Naive thymus-derived CD4-positive, alpha-beta T cell (primary cell): Measurements from ENCODE around the gene EYS. TPM values are rescaled to one million over a fixed set of nuclear protein-coding genes. Genes with fewer than 3 reads are reported as not detected.

ENCODE experiments used
- ATAC-seq: fragments of 150-1000 bp; cut with Tn5 transposase; 2 replicates; pipeline ENCODE4 v1.10.0; 2021; ENCODE audit warnings: mild to moderate bottlenecking, moderate library complexity
- CTCF ChIA-PET: fragments of 350-600 bp; sonication (Branson Sonifier 250); formaldehyde crosslinking; loops from one replicate; lab custom pipeline; 2021; ENCODE audit warnings: antibody characterized with exemption; lab: Charles Lee
- POLR2A ChIA-PET: fragments of 350-600 bp; sonication (Branson Sonifier 250); formaldehyde crosslinking; loops from one replicate; lab custom pipeline; 2021; ENCODE audit warnings: antibody characterized with exemption, inconsistent platforms; lab: Charles Lee
- DNase-seq, 9 donors: peaks; one replicate each; pipeline versions ENCODE4 v3.0.0 to v3.0.0-alpha.2; 2020 to 2022; ENCODE audit warnings: mixed read lengths in 1 of 9
- H3K27ac ChIP-seq: one replicate; pipeline ENCODE4 v1.7.0; 2013; ENCODE audit warnings: mild to moderate bottlenecking, low read depth, low read length, moderate library complexity
- H3K27me3 ChIP-seq, 2 donors: one replicate each; pipeline ENCODE4 v1.7.0; 2013; ENCODE audit warnings: low read length in 2 of 2, mild to moderate bottlenecking in 2 of 2, moderate library complexity in 2 of 2; ENCODE audit not compliant: control insufficient read depth in 2 of 2, insufficient read depth in 2 of 2
- H3K36me3 ChIP-seq, 3 experiments: 1 replicate in 2 of 3; 2 replicates in 1 of 3; pipeline ENCODE4 v1.7.0; 2013; ENCODE audit warnings: low read length in 3 of 3, mild to moderate bottlenecking in 3 of 3, moderate library complexity in 1 of 3; ENCODE audit not compliant: insufficient read depth in 3 of 3, control insufficient read depth in 2 of 3
- H3K4me1 ChIP-seq, 2 donors: one replicate each; pipeline ENCODE4 v1.7.0; 2013; ENCODE audit warnings: low read length in 2 of 2, mild to moderate bottlenecking in 2 of 2, moderate library complexity in 1 of 2; ENCODE audit not compliant: control insufficient read depth in 2 of 2, insufficient read depth in 2 of 2
- H3K4me3 ChIP-seq: 2 replicates; pipeline ENCODE4 v1.7.0; 2013; ENCODE audit warnings: mild to moderate bottlenecking, low read length
- H3K9me3 ChIP-seq, 3 experiments: 1 replicate in 2 of 3; 2 replicates in 1 of 3; pipeline ENCODE4 v1.7.0; 2013; ENCODE audit warnings: low read length in 3 of 3; ENCODE audit not compliant: control insufficient read depth in 2 of 3
- H3K27ac Mint-ChIP-seq, 9 donors: one replicate each; pipeline ENCODE4 v1.8.0; 2020 to 2022; ENCODE audit warnings: mixed read lengths in 9 of 9, mild to moderate bottlenecking in 8 of 9, moderate library complexity in 5 of 9, inconsistent platforms in 2 of 9
- H3K27me3 Mint-ChIP-seq, 5 donors: one replicate each; pipeline ENCODE4 v1.8.0; 2021 to 2022; ENCODE audit warnings: mixed read lengths in 5 of 5, mild to moderate bottlenecking in 1 of 5
- H3K36me3 Mint-ChIP-seq, 5 donors: one replicate each; pipeline ENCODE4 v1.8.0; 2020 to 2022; ENCODE audit warnings: mixed read lengths in 5 of 5, mild to moderate bottlenecking in 3 of 5, inconsistent platforms in 1 of 5
- H3K4me1 Mint-ChIP-seq, 7 donors: one replicate each; pipeline ENCODE4 v1.8.0; 2020 to 2022; ENCODE audit warnings: mixed read lengths in 7 of 7, mild to moderate bottlenecking in 3 of 7, inconsistent platforms in 1 of 7
- H3K4me3 Mint-ChIP-seq, 10 donors: one replicate each; pipeline ENCODE4 v1.8.0; 2020 to 2022; ENCODE audit warnings: mild to moderate bottlenecking in 10 of 10, mixed read lengths in 10 of 10, moderate library complexity in 6 of 10, inconsistent platforms in 2 of 10
- H3K9me3 Mint-ChIP-seq, 11 donors: one replicate each; pipeline ENCODE4 v1.8.0; 2020 to 2022; ENCODE audit warnings: mixed read lengths in 11 of 11, mild to moderate bottlenecking in 4 of 11, inconsistent platforms in 1 of 11, moderate library complexity in 1 of 11
- intact Hi-C, 2 donors: fragments of 100-400 bp; cut with micrococcal nuclease; formaldehyde crosslinking; loops; one replicate each; pipeline ENCODE4 v1.15.1; 2023
- polyA plus RNA-seq, 2 donors: library from polyadenylated mRNA; unstranded; fragments of 300-500 nt; fragmentation: Illumina TruSeq; gene quantifications; one replicate each; pipeline ENCODE4 v1.2.3, GENCODE V29; 2021
- total RNA-seq, 6 experiments: library from RNA in 5 of 6; stranded (reverse) in 5 of 6; gene quantifications; 1 replicate in 5 of 6; 2 replicates in 1 of 6; pipeline ENCODE4 v1.2.3 and lab custom pipeline; 2021 to 2026

Gene EYS
- total and polyA plus RNA-seq, 7 experiments from 2014 or later: 0.07 to 0.21 (median 0.13) TPM; not detected in 4

- Histone ChIP-seq H3K27ac (no peak overlapping the region), H3K9me3 (no peaks in the 10 kb centered on the region), H3K27me3 (no peaks in the 10 kb centered on the region), H3K4me3 (no peak overlapping the region), H3K4me1 (no peaks in the 10 kb centered on the region), H3K36me3 (no peaks in the 10 kb centered on the region)
- ChIA-PET POLR2A (no interaction called here), CTCF (no interaction called here)
- intact Hi-C loops: no loop called here
- Mint-ChIP-seq H3K27me3 (no peaks in the 10 kb centered on the region), H3K4me1 (no peaks in the 10 kb centered on the region), H3K27ac (no peak overlapping the region), H3K4me3 (no peak overlapping the region), H3K9me3 (peaks cover 0 to 21% (median 4%) of the 10 kb centered on the region in 11 donors), H3K36me3 (no peaks in the 10 kb centered on the region)
- no peak for ATAC-seq
- no peak for DNase-seq
Measured at GRCh38 chr6:64104051-64104450, 1603.0 kb downstream of the EYS start.

DNA sequence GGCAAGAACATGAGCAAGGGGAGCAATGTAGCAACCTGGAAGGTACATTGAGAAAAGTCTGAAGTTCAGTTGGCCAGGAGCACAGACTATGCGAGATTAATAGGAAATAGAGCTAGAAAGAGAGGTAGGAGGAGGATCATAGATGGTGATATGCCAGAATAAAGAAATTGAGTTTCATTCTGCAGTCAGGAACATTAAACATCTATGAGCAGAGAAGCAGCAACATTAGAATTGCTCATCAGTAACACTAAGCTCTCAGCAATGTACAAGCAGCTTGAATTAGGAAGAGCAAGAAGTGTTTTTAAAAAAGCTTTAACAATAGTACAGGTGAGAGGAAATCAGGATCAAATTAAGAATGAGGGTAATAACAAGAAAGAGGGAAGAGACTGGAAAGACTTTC lies 1603.5 kb downstream of the EYS start:
- no peaks in the 10 kb centered on the region for H3K27me3 Mint-ChIP-seq
- no peak for ATAC-seq

DNA sequence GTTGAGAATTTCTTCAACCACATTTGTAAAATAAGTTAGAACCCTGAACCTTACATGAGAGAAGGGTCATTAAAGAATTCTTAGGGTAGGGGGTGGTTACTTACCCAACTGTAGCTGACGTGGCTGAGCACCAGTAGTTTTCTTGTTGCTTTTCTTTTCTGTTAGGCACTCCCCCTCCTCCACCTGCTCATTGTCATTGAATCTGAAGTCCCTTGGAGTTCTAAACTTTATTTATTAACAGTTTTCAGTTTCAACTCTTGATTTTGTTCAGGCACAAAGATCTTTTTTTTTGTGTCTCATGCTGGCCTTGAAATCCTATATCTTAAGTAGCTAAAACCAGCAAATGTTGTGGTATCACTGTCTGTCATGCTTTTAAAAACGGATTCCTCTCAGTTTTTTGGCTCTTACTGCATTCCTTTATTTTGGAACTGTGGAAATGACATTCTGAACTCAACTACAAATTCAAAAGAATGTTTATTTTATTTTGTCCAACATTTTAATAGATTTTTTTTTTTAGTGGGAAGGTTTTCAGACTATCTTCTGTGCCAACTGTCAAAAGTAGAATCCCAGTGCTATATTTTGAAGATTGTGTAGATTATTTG lies 1606.2 kb downstream of the EYS start:
- no peak for ATAC-seq
- no peaks in the 10 kb centered on the region for H3K36me3 ChIP-seq
- H3K4me3 Mint-ChIP-seq: no peak overlapping the region
- H3K9me3 Mint-ChIP-seq: peaks cover 0 to 10% (median 6%) of the 10 kb centered on the region in 11 donors
- no peaks in the 10 kb centered on the region for H3K27me3 Mint-ChIP-seq
- no peak overlapping the region for H3K4me3 ChIP-seq
- DNase-seq: no peak
- ChIA-PET POLR2A (no interaction called here), CTCF (no interaction called here)
- no peaks in the 10 kb centered on the region for H3K9me3 ChIP-seq
- no peaks in the 10 kb centered on the region for H3K36me3 Mint-ChIP-seq
- H3K4me1 Mint-ChIP-seq: no peaks in the 10 kb centered on the region
- no peaks in the 10 kb centered on the region for H3K27me3 ChIP-seq
- H3K27ac ChIP-seq: no peak overlapping the region
- H3K4me1 ChIP-seq: no peaks in the 10 kb centered on the region
- intact Hi-C loops: no loop called here
- no peak overlapping the region for H3K27ac Mint-ChIP-seq

More for the DNA sequence above, 1603.5 kb downstream of the EYS start:
- no peaks in the 10 kb centered on the region for H3K27me3 ChIP-seq
- intact Hi-C loops: no loop called here
- Mint-ChIP-seq H3K4me3 (no peak overlapping the region), H3K9me3 (peaks cover 0 to 17% (median 2%) of the 10 kb centered on the region in 11 donors), H3K27ac (no peak overlapping the region), H3K36me3 (no peaks in the 10 kb centered on the region), H3K4me1 (no peaks in the 10 kb centered on the region)
- ChIA-PET CTCF (no interaction called here), POLR2A (no interaction called here)
- H3K4me3 ChIP-seq: no peak overlapping the region
- DNase-seq: no peak
- no peaks in the 10 kb centered on the region for H3K9me3 ChIP-seq
- no peaks in the 10 kb centered on the region for H3K4me1 ChIP-seq
- no peaks in the 10 kb centered on the region for H3K36me3 ChIP-seq
- H3K27ac ChIP-seq: no peak overlapping the region

- Histone ChIP-seq H3K27ac (no peak overlapping the region), H3K9me3 (no peaks in the 10 kb centered on the region), H3K36me3 (no peaks in the 10 kb centered on the region), H3K4me3 (no peak overlapping the region), H3K4me1 (no peaks in the 10 kb centered on the region), H3K27me3 (no peaks in the 10 kb centered on the region)
- DNase-seq: no peak
- ChIA-PET CTCF (no interaction called here), POLR2A (no interaction called here)
- ATAC-seq: no peak
- no peak overlapping the region for H3K4me3 Mint-ChIP-seq
- H3K4me1 Mint-ChIP-seq: no peaks in the 10 kb centered on the region
- intact Hi-C loops: no loop called here
- no peaks in the 10 kb centered on the region for H3K27me3 Mint-ChIP-seq
- H3K36me3 Mint-ChIP-seq: peaks cover 0 to 4% (median 0%) of the 10 kb centered on the region in 5 donors
- peaks cover 0 to 29% (median 12%) of the 10 kb centered on the region in 11 donors for H3K9me3 Mint-ChIP-seq
- no peak overlapping the region for H3K27ac Mint-ChIP-seq
Measured at GRCh38 chr6:64090352-64090751, 1616.7 kb downstream of the EYS start.

DNA sequence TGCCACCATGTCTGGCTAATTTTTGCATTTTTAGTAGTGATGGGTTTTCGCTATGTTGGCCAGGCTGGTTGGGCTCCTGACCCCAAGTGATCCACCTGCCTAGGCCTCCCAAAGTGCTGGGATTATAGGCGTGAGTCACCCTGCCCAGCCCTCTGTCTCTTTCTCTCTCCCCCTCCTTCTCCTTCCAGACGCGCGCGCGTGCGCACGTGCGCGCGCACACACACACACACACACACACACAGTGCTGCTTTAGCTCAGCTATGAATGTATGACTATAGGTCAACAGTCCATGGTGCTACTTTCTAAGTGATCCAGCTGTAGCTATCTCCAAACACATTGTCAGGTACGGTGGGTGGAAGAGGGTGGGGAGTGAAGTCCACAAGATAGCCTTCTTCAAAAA lies 1621.9 kb downstream of the EYS start:
- H3K4me3 Mint-ChIP-seq: no peak overlapping the region
- ATAC-seq: no peak
- Histone ChIP-seq H3K36me3 (no peaks in the 10 kb centered on the region), H3K4me3 (no peak overlapping the region), H3K4me1 (no peaks in the 10 kb centered on the region), H3K27ac (no peak overlapping the region), H3K27me3 (no peaks in the 10 kb centered on the region), H3K9me3 (no peaks in the 10 kb centered on the region)
- H3K4me1 Mint-ChIP-seq: no peaks in the 10 kb centered on the region
- CTCF ChIA-PET: no interaction called here
- no peak for DNase-seq
- H3K36me3 Mint-ChIP-seq: no peaks in the 10 kb centered on the region
- no peaks in the 10 kb centered on the region for H3K27me3 Mint-ChIP-seq
- POLR2A ChIA-PET: no interaction called here
- H3K27ac Mint-ChIP-seq: no peak overlapping the region
- intact Hi-C loops: no loop called here
- peaks cover 0 to 11% (median 4%) of the 10 kb centered on the region in 11 donors for H3K9me3 Mint-ChIP-seq

DNA sequence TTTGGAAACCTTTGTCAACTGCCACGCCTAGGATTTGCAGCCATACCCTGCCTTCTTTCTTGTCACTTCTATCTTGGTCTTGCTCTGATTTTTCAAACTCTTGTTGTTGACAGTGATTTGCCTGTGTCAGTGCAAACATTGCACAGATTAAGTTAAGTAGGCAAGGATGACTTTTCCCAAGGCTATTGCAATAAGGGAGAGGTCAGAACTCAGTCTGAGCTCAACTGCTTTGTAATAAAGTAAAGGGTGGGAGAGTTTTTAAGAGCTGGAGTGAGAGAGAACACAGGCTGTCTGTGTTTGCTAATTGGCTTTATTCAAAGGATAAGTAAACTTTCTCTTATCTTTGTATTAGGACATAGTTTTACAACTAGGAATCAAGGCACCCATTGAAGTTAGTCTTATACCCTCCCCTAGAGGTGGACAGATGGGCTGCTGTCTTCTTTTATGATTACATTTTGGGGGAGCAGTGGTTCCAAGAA lies 1622.8 kb downstream of the EYS start:
- no peaks in the 10 kb centered on the region for H3K36me3 ChIP-seq
- DNase-seq: no peak
- H3K4me1 Mint-ChIP-seq: no peaks in the 10 kb centered on the region
- CTCF ChIA-PET: no interaction called here
- no peak for ATAC-seq
- H3K4me3 Mint-ChIP-seq: no peak overlapping the region
- no peaks in the 10 kb centered on the region for H3K4me1 ChIP-seq
- H3K36me3 Mint-ChIP-seq: no peaks in the 10 kb centered on the region
- H3K27ac ChIP-seq: no peak overlapping the region
- peaks cover 0 to 12% (median 6%) of the 10 kb centered on the region in 11 donors for H3K9me3 Mint-ChIP-seq
- H3K27me3 ChIP-seq: no peaks in the 10 kb centered on the region
- H3K27ac Mint-ChIP-seq: no peak overlapping the region
- H3K27me3 Mint-ChIP-seq: no peaks in the 10 kb centered on the region
- POLR2A ChIA-PET: no interaction called here
- intact Hi-C loops: no loop called here
- no peak overlapping the region for H3K4me3 ChIP-seq
- H3K9me3 ChIP-seq: no peaks in the 10 kb centered on the region

GRCh38 chr6:64083261-64083660 lies 1623.8 kb downstream of the EYS start:
- H3K36me3 ChIP-seq: no peaks in the 10 kb centered on the region
- no peaks in the 10 kb centered on the region for H3K4me1 Mint-ChIP-seq
- CTCF ChIA-PET: no interaction called here

More at GRCh38 chr6:64083261-64083660, 1623.8 kb downstream of the EYS start:
- Mint-ChIP-seq H3K36me3 (no peaks in the 10 kb centered on the region), H3K9me3 (peaks cover 0 to 12% (median 6%) of the 10 kb centered on the region in 11 donors), H3K27ac (no peak overlapping the region), H3K4me3 (no peak overlapping the region), H3K27me3 (no peaks in the 10 kb centered on the region)
- H3K27ac ChIP-seq: no peak overlapping the region
- intact Hi-C loops: no loop called here
- H3K4me3 ChIP-seq: no peak overlapping the region
- H3K27me3 ChIP-seq: no peaks in the 10 kb centered on the region
- H3K9me3 ChIP-seq: no peaks in the 10 kb centered on the region
- H3K4me1 ChIP-seq: no peaks in the 10 kb centered on the region
- DNase-seq: no peak
- POLR2A ChIA-PET: no interaction called here
- no peak for ATAC-seq
